Suprapubic skin (tissue), 4 donors: Measurements from ENCODE around the gene KRAS. TPM values are rescaled to one million over a fixed set of nuclear protein-coding genes. Genes with fewer than 3 reads are reported as not detected.

ENCODE experiments used
- DNase-seq, 2 donors: peaks; one replicate each; pipeline ENCODE4 v3.0.0-alpha.2; 2019; ENCODE audit warnings: low spot score in 2 of 2
- H3K27ac ChIP-seq: fragments of 200-600 bp; sonication (generic); one replicate; pipeline ENCODE4 v1.5.1; 2019
- H3K27me3 ChIP-seq: fragments of 200-600 bp; sonication (generic); one replicate; pipeline ENCODE4 v1.5.1; 2019
- H3K36me3 ChIP-seq: fragments of 200-600 bp; sonication (generic); one replicate; pipeline ENCODE4 v1.5.1; 2019
- H3K4me1 ChIP-seq: fragments of 200-600 bp; sonication (generic); one replicate; pipeline ENCODE4 v1.5.1; 2019
- H3K4me3 ChIP-seq: fragments of 200-600 bp; sonication (generic); one replicate; pipeline ENCODE4 v1.5.1; 2019; ENCODE audit warnings: mild to moderate bottlenecking
- H3K9me3 ChIP-seq: fragments of 200-600 bp; sonication (generic); one replicate; pipeline ENCODE4 v1.5.1; 2019
- EP300 ChIP-seq: sonication (generic); formaldehyde crosslinking; IDR thresholded peaks from one replicate; pipeline ENCODE4 v1.6.1; 2017; ENCODE audit warnings: antibody characterized with exemption
- POLR2A ChIP-seq, 2 donors: fragments of 450-650 bp; IDR thresholded peaks; one replicate each; pipeline ENCODE4 v1.6.1; 2017; ENCODE audit warnings: antibody characterized with exemption in 2 of 2, mild to moderate bottlenecking in 2 of 2, moderate library complexity in 2 of 2
- POLR2AphosphoS5 ChIP-seq, 3 donors: sonication (generic); formaldehyde crosslinking; IDR thresholded peaks; one replicate each; pipeline ENCODE4 v1.6.1; 2017; ENCODE audit warnings: antibody characterized with exemption in 3 of 3
- WGBS: methylation state at CpG from one replicate; pipeline ENCODE4 v1.1.5; 2018; 5-methylcytosine and 5-hydroxymethylcytosine counted together
- total RNA-seq, 4 donors: library from RNA; depleted of rRNA; stranded (reverse); fragments of >200 nt; gene quantifications; one replicate each; pipeline ENCODE4 v1.1.0, GENCODE V29; 2016
- TF ChIP-seq, protein P1 (sequence below), 2 donors: fragments of 200-600 bp in 1 of 2; fragments of 450-650 bp in 1 of 2; sonication (generic) in 1 of 2; IDR thresholded peaks; one replicate each; pipeline ENCODE4 v1.5.1; 2016 to 2019; ENCODE audit warnings: antibody characterized with exemption in 2 of 2, mild to moderate bottlenecking in 1 of 2, moderate library complexity in 1 of 2

The KRAS gene
- total RNA-seq, 4 donors from 2014 or later, result 14.9 to 26.8 (median 19.2) TPM

DNA sequence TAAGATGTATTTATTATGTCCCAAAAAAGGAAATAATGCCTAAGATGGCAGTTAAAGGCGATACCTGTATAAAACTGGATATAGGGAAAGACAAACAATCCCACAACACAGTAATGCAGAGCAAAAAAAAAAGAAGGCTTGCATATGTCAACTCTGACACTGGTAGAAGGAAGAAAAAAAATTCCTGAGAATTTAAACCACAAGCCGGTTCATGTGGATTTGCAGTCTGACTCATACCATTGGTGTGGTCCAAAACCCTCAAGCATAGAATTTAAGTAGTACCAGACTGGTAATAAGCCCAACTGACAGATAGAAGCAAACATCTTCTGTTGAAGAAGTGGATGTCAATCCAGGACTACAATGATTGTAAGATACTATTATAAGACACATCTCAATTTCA, 62.9 kb downstream of the KRAS start:
- no peaks in the 10 kb centered on the region for H3K36me3 ChIP-seq
- H3K9me3 ChIP-seq, result no peaks in the 10 kb centered on the region
- WGBS, result 39% methylated on average over 2 of the region's 2 CpGs
- no peak overlapping the region for H3K27ac ChIP-seq
- TF ChIP-seq POLR2AphosphoS5 (IDR thresholded peaks at IDR 0.05), result no peak
- TF ChIP-seq EP300, result no peak
- TF ChIP-seq POLR2A (IDR thresholded peaks at IDR 0.05), result no peak
- TF ChIP-seq, protein P1, sequence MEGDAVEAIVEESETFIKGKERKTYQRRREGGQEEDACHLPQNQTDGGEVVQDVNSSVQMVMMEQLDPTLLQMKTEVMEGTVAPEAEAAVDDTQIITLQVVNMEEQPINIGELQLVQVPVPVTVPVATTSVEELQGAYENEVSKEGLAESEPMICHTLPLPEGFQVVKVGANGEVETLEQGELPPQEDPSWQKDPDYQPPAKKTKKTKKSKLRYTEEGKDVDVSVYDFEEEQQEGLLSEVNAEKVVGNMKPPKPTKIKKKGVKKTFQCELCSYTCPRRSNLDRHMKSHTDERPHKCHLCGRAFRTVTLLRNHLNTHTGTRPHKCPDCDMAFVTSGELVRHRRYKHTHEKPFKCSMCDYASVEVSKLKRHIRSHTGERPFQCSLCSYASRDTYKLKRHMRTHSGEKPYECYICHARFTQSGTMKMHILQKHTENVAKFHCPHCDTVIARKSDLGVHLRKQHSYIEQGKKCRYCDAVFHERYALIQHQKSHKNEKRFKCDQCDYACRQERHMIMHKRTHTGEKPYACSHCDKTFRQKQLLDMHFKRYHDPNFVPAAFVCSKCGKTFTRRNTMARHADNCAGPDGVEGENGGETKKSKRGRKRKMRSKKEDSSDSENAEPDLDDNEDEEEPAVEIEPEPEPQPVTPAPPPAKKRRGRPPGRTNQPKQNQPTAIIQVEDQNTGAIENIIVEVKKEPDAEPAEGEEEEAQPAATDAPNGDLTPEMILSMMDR (IDR thresholded peaks at IDR 0.05), result no peak
- peaks cover 9% of the 10 kb centered on the region for H3K4me1 ChIP-seq
- no peaks in the 10 kb centered on the region for H3K27me3 ChIP-seq
- H3K4me3 ChIP-seq, result no peak overlapping the region
- DNase-seq, result no peak

DNA sequence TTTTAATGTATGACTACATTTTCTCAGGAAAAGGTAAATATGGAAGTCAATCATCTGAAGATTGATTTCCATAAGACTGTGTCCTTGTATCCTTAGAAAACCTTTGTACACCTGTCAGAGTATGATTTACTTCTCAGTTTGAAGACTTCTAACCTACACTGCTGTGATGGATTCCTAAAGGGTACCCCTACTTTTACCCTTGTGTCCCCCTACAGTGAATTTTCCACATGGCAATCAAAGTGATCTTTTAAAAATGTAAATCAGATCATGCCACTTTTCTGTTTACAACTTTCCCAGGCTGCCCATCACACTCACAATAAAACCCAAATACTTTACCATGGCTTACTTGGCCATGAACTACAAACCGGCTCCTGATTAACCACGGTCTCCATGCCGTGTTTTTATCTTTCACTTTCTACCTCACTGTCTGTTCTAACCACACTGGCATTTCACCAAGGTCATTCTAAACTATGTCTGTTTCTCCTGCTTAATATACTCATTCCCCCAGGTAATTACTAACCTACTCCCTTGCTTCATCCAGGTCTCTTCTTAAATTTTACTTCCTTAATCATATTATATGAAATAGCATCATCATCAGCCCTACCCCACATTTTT, 63.8 kb downstream of the KRAS start:
- no peak for TF ChIP-seq EP300
- TF ChIP-seq, protein P1 (IDR thresholded peaks at IDR 0.05), result no peak
- no peak for TF ChIP-seq POLR2A (IDR thresholded peaks at IDR 0.05)
- TF ChIP-seq POLR2AphosphoS5 (IDR thresholded peaks at IDR 0.05), result no peak
- no peak for DNase-seq
- no peak overlapping the region for H3K4me3 ChIP-seq
- H3K9me3 ChIP-seq, result no peaks in the 10 kb centered on the region
- 48% methylated on average over 3 of the region's 3 CpGs for WGBS
- no peaks in the 10 kb centered on the region for H3K36me3 ChIP-seq
- H3K4me1 ChIP-seq, result peaks cover 9% of the 10 kb centered on the region
- no peak overlapping the region for H3K27ac ChIP-seq
- no peaks in the 10 kb centered on the region for H3K27me3 ChIP-seq

DNA sequence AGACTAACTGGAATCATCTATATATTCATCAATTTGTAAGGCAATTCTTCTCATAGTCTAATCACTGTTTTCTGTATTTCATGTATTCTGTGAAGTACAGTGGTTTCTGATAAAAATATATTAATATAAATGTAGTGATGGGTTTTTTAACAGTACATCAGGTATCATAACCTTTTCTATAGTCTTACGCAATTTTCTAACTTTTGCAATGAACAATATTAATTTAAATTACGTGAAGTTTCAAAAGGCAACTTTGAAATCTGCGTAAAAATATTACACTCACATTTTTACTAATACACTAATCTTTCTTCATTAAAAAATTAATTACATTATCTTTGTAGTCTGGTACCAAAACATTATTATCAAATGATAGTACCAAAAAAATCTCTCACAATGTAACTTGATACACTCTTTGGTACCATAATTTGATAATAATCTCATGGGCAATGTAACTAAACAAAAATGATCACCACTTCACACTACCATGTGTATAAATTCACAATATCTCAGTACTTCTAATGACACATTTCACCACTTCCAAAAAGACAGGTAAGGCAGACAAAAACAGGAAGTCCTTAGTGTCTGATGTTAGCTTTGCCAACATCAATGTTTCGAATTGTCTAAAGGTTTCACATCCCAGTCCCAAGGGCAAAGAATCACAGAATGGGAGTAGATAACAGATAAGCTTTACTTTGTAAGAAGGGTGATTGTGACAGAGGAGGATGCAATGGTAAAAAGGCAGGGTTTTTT, 64.5 kb downstream of the KRAS start:
- Histone ChIP-seq H3K27ac (no peak overlapping the region), H3K27me3 (no peaks in the 10 kb centered on the region), H3K4me1 (peaks cover 9% of the 10 kb centered on the region), H3K9me3 (no peaks in the 10 kb centered on the region), H3K36me3 (no peaks in the 10 kb centered on the region), H3K4me3 (no peak overlapping the region)
- no peak for TF ChIP-seq POLR2A (IDR thresholded peaks at IDR 0.05)
- TF ChIP-seq POLR2AphosphoS5 (IDR thresholded peaks at IDR 0.05), result no peak
- TF ChIP-seq EP300, result no peak
- TF ChIP-seq, protein P1 (IDR thresholded peaks at IDR 0.05), result no peak
- no peak for DNase-seq
- WGBS, result 89% methylated on average over 4 of the region's 4 CpGs

DNA sequence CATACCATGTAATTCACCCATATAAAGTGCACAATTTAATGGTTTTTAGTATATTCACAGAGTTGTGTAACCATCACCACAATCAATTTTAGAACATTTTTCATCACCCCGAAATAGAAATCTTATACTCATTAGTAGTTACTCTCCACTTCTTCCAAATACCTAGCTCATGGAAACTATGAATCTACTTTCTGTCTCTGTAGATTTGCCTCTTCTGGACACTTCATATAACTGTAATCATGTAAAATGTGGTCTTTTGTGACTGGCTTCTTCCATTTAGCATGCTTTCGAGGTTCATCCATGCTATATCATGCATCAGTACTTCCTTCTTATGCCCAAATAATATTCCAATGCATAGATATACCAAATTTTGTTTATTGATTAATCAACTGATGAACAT, 66.6 kb downstream of the KRAS start:
- Histone ChIP-seq H3K9me3 (peaks cover 1% of the 10 kb centered on the region), H3K27ac (no peak overlapping the region), H3K27me3 (no peaks in the 10 kb centered on the region), H3K4me3 (no peak overlapping the region), H3K4me1 (peaks cover 9% of the 10 kb centered on the region), H3K36me3 (no peaks in the 10 kb centered on the region)
- 59% methylated on average over 2 of the region's 2 CpGs for WGBS
- DNase-seq, result no peak
- TF ChIP-seq EP300, result no peak
- no peak for TF ChIP-seq POLR2A (IDR thresholded peaks at IDR 0.05)
- TF ChIP-seq POLR2AphosphoS5 (IDR thresholded peaks at IDR 0.05), result no peak
- TF ChIP-seq, protein P1 (IDR thresholded peaks at IDR 0.05), result no peak

DNA sequence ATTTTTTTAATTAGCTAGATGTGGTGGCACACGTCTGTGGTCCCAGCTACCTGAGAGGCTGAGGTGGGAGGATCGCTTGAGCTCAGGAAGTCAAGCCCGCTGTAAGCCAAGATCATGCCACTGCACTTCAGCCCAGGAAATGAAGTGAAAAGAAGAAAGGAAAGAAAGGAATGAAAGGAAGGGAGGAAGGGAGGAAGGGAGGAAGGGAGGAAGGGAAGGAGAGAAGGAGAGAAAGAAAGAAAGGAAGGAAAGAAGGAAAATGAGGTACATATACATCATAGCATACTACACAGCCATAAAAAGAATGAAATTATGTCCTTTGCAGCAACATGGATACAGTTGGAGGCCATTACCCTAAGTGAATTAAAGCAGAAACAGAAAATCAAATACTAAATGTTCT, 68.0 kb downstream of the KRAS start:
- 68% methylated on average over 3 of the region's 3 CpGs for WGBS

More for the DNA sequence above, 68.0 kb downstream of the KRAS start:
- TF ChIP-seq POLR2AphosphoS5 (IDR thresholded peaks at IDR 0.05) (no peak), POLR2A (IDR thresholded peaks at IDR 0.05) (no peak), EP300 (no peak)
- Histone ChIP-seq H3K36me3 (no peaks in the 10 kb centered on the region), H3K27ac (no peak overlapping the region), H3K4me1 (peaks cover 5% of the 10 kb centered on the region), H3K9me3 (peaks cover 5% of the 10 kb centered on the region), H3K4me3 (no peak overlapping the region), H3K27me3 (no peaks in the 10 kb centered on the region)
- no peak for DNase-seq
